ENCODE data around the gene NEGR1.

Gene NEGR1

GRCh38 chr1:72280131-72280530, 2.2 kb downstream of the NEGR1 start:
- no peak for TF ChIP-seq CTCF (IDR thresholded peaks at IDR 0.05)

- no peak for TF ChIP-seq CTCF (IDR thresholded peaks at IDR 0.05)
These were observed 3.9 kb downstream of the NEGR1 start for GRCh38 chr1:72278461-72278860.

- no peak for TF ChIP-seq CTCF (IDR thresholded peaks at IDR 0.05)
These were observed 10.7 kb downstream of the NEGR1 start for GRCh38 chr1:72271555-72272085.

GRCh38 chr1:72262735-72263134, 19.6 kb downstream of the NEGR1 start:
- no peak for TF ChIP-seq CTCF (IDR thresholded peaks at IDR 0.05)

- TF ChIP-seq CTCF (IDR thresholded peaks at IDR 0.05) = no peak
These were observed 29.2 kb downstream of the NEGR1 start for GRCh38 chr1:72253132-72253531.

- TF ChIP-seq CTCF (IDR thresholded peaks at IDR 0.05) = no peak
These were observed 40.9 kb downstream of the NEGR1 start for GRCh38 chr1:72241397-72241796.

GRCh38 chr1:72235062-72235461, 47.3 kb downstream of the NEGR1 start:
- no peak for TF ChIP-seq CTCF (IDR thresholded peaks at IDR 0.05)

GRCh38 chr1:72230746-72231145, 51.6 kb downstream of the NEGR1 start:
- no peak for TF ChIP-seq CTCF (IDR thresholded peaks at IDR 0.05)
